ENCODE data around the gene ARMC7. TPM values are rescaled to one million over a fixed set of nuclear protein-coding genes. Genes with fewer than 3 reads are reported as not detected.
A peak's percentile ranks its signal among the peaks of the same experiment; 100 is the strongest.

Gene ARMC7
- total and polyA plus RNA-seq, 2 of the 13 experiments (the other 11 are each of a cell fraction or from before 2014, with no cell fraction given), result 3.9 to 4.2 TPM

- TF ChIP-seq AHDC1 (CRISPR knock-in tag; IDR thresholded peaks at IDR 0.05; ENCODE audit: borderline replicate concordance) (peak; percentile 71; the same call in 1 of the 2 replicates), ZBTB49 (CRISPR knock-in tag; IDR thresholded peaks at IDR 0.05; ENCODE audit: borderline replicate concordance) (peak; percentile 83; the same call in 1 of the 2 replicates), BCLAF1 (IDR thresholded peaks at IDR 0.05) (no peak), ZNF850 (CRISPR knock-in tag; conservative IDR thresholded peaks at IDR 0.05) (no peak), TFDP1 (CRISPR knock-in tag; IDR thresholded peaks at IDR 0.05; ENCODE audit: borderline replicate concordance) (peak; percentile 20; the same call in 1 of the 2 replicates), ZNF280D (CRISPR knock-in tag; IDR thresholded peaks at IDR 0.05) (no peak), HMG20B (CRISPR knock-in tag; conservative IDR thresholded peaks at IDR 0.05) (0 out of 2 replicates have a peak, but pooled peaks have one; percentile 16), SIX4 (CRISPR knock-in tag; IDR thresholded peaks at IDR 0.05) (peak; percentile 42; the same call in 1 of the 2 replicates), HNRNPL (IDR thresholded peaks at IDR 0.05; ENCODE audit: low read depth, low read length) (0 out of 2 replicates have a peak, but pooled peaks have one; percentile 21), ZNF619 (CRISPR knock-in tag; IDR thresholded peaks at IDR 0.05) (no peak), E2F1 (CRISPR knock-in tag; IDR thresholded peaks at IDR 0.05) (no peak), GABPB1 (CRISPR knock-in tag; IDR thresholded peaks at IDR 0.05) (peak; percentile 70; the same call in 1 of the 2 replicates)
Observed at GRCh38 chr17:75077072-75077495, 32.7 kb upstream of the ARMC7 start (continued).
